ENCODE data around the gene SEPTIN14.
"Not testable (repeated sequence)": the region's sequence is repeated elsewhere in the genome, so short reads cannot be mapped to it uniquely, and the experiment has no call there.

SEPTIN14 gene

GRCh38 chr7:55862652-55863051 is at the start of gene SEPTIN14:
TSS of gene SEPTIN14 (minus strand) at chr7:55862752. CDS start at chr7:55861996, 756 bp downstream.
- FAIRE-seq, result peak; percentile 93

GRCh38 chr7:55903985-55904759 is 41.6 kb upstream of the SEPTIN14 start:
- DNase-seq (ENCODE audit: low spot score) (no peak), FAIRE-seq (peak; percentile 46)

More at GRCh38 chr7:55862652-55863051, at the start of gene SEPTIN14:
- DNase-seq (ENCODE audit: low spot score), result not testable (repeated sequence)

- not testable (repeated sequence) for DNase-seq (ENCODE audit: low spot score); FAIRE-seq
These were observed 38.5 kb upstream of the SEPTIN14 start for GRCh38 chr7:55901059-55901458.

GRCh38 chr7:55898287-55898686 is 35.7 kb upstream of the SEPTIN14 start:
- DNase-seq (ENCODE audit: low spot score), result no peak
- FAIRE-seq, result peak; percentile 69

- DNase-seq (ENCODE audit: low spot score) (no peak), FAIRE-seq (no peak)
These were observed 32.5 kb upstream of the SEPTIN14 start for GRCh38 chr7:55895021-55895420.

- DNase-seq (ENCODE audit: low spot score) (no peak), FAIRE-seq (no peak)
These were observed 31.4 kb upstream of the SEPTIN14 start for GRCh38 chr7:55893940-55894339.

GRCh38 chr7:55888378-55888777 is 25.8 kb upstream of the SEPTIN14 start:
- not testable (repeated sequence) for FAIRE-seq; DNase-seq (ENCODE audit: low spot score)

- peak; percentile 32 for DNase-seq (ENCODE audit: low spot score)
- FAIRE-seq, result no peak
These were observed 25.3 kb upstream of the SEPTIN14 start for GRCh38 chr7:55887821-55888247.

- DNase-seq (ENCODE audit: low spot score) (no peak), FAIRE-seq (no peak)
These were observed 21.8 kb upstream of the SEPTIN14 start for GRCh38 chr7:55884321-55884720.

GRCh38 chr7:55878691-55879090 is 16.1 kb upstream of the SEPTIN14 start:
- DNase-seq (ENCODE audit: low spot score), result no peak
- FAIRE-seq, result no peak

GRCh38 chr7:55877308-55877707 is 14.8 kb upstream of the SEPTIN14 start:
- FAIRE-seq, result no peak
- DNase-seq (ENCODE audit: low spot score), result no peak

- DNase-seq (ENCODE audit: low spot score), result no peak
- FAIRE-seq, result no peak
These were observed 11.2 kb upstream of the SEPTIN14 start for GRCh38 chr7:55873765-55874164.

GRCh38 chr7:55871932-55872485 is 9.5 kb upstream of the SEPTIN14 start:
- DNase-seq (ENCODE audit: low spot score) (no peak), FAIRE-seq (peak; percentile 9)

GRCh38 chr7:55868989-55869388 is 6.4 kb upstream of the SEPTIN14 start:
- not testable (repeated sequence) for FAIRE-seq; DNase-seq (ENCODE audit: low spot score)

GRCh38 chr7:55845164-55845563 is 17.4 kb downstream of the SEPTIN14 start:
- not testable (repeated sequence) for DNase-seq (ENCODE audit: low spot score); FAIRE-seq

- no peak for DNase-seq (ENCODE audit: low spot score)
- no peak for FAIRE-seq
These were observed 24.0 kb downstream of the SEPTIN14 start for GRCh38 chr7:55838595-55838994.

- peak; percentile 53 for FAIRE-seq
These were observed 35.0 kb downstream of the SEPTIN14 start for GRCh38 chr7:55827577-55827976.

GRCh38 chr7:55818686-55819085 is 43.9 kb downstream of the SEPTIN14 start:
- no peak for DNase-seq (ENCODE audit: low spot score)
- FAIRE-seq, result no peak

More at GRCh38 chr7:55827577-55827976, 35.0 kb downstream of the SEPTIN14 start:
- no peak for DNase-seq (ENCODE audit: low spot score)

- not testable (repeated sequence) for FAIRE-seq; DNase-seq (ENCODE audit: low spot score)
These were observed 65.3 kb downstream of the SEPTIN14 start for GRCh38 chr7:55797260-55797659.

- FAIRE-seq (no peak), DNase-seq (ENCODE audit: low spot score) (no peak)
These were observed 68.0 kb downstream of the SEPTIN14 start for GRCh38 chr7:55794527-55794926.

- no peak for FAIRE-seq
- no peak for DNase-seq (ENCODE audit: low spot score)
These were observed 70.5 kb downstream of the SEPTIN14 start for GRCh38 chr7:55792048-55792447.

GRCh38 chr7:55787796-55788195 is 74.8 kb downstream of the SEPTIN14 start:
- no peak for DNase-seq (ENCODE audit: low spot score)
- no peak for FAIRE-seq

- no peak for DNase-seq (ENCODE audit: low spot score)
- no peak for FAIRE-seq
These were observed 75.7 kb downstream of the SEPTIN14 start for GRCh38 chr7:55786901-55787300.

Measured in urothelium cell line (cell line).